ACC112 (cell line): ENCODE data around the gene C7orf57.
"Not testable (repeated sequence)": the region's sequence is repeated elsewhere in the genome, so short reads cannot be mapped to it uniquely, and the experiment has no call there.

Experiments
- H2AFZ ChIP-seq: fragments of 200-600 bp; sonication (generic); one replicate; pipeline ENCODE4 v1.6.0; 2017; ENCODE audit warnings: antibody characterized with exemption, low read length; ENCODE audit not compliant: unreplicated experiment
- H3K27ac ChIP-seq: fragments of 200-600 bp; sonication (generic); 2 replicates; pipeline ENCODE4 v1.5.1; 2014; ENCODE audit warnings: low read depth, mild to moderate bottlenecking, antibody characterized with exemption, low read length, moderate library complexity
- H3K27me3 ChIP-seq: fragments of 200-600 bp; sonication (generic); 2 replicates; pipeline ENCODE4 v1.6.1; 2014; ENCODE audit warnings: mild to moderate bottlenecking, antibody characterized with exemption, low read length, moderate library complexity, mixed read lengths; ENCODE audit not compliant: insufficient read depth
- H3K36me3 ChIP-seq: fragments of 200-600 bp; sonication (generic); 2 replicates; pipeline ENCODE4 v1.6.1; 2016; ENCODE audit warnings: mild to moderate bottlenecking, antibody characterized with exemption, low read length, moderate library complexity, mixed read lengths; ENCODE audit not compliant: insufficient read depth
- H3K4me1 ChIP-seq: fragments of 200-600 bp; sonication (generic); one replicate; pipeline ENCODE4 v1.6.1; 2016; ENCODE audit warnings: low read length, mixed read lengths; ENCODE audit not compliant: insufficient read depth, unreplicated experiment, control insufficient read depth
- H3K4me3 ChIP-seq: fragments of 200-600 bp; sonication (generic); 2 replicates; pipeline ENCODE4 v1.5.1; 2014; ENCODE audit warnings: mild to moderate bottlenecking, low read depth, low read length
- H3K79me2 ChIP-seq: fragments of 200-600 bp; sonication (generic); one replicate; pipeline ENCODE4 v1.6.0; 2016; ENCODE audit warnings: low read length; ENCODE audit not compliant: control insufficient read depth, unreplicated experiment, insufficient read depth

C7orf57 gene

DNA sequence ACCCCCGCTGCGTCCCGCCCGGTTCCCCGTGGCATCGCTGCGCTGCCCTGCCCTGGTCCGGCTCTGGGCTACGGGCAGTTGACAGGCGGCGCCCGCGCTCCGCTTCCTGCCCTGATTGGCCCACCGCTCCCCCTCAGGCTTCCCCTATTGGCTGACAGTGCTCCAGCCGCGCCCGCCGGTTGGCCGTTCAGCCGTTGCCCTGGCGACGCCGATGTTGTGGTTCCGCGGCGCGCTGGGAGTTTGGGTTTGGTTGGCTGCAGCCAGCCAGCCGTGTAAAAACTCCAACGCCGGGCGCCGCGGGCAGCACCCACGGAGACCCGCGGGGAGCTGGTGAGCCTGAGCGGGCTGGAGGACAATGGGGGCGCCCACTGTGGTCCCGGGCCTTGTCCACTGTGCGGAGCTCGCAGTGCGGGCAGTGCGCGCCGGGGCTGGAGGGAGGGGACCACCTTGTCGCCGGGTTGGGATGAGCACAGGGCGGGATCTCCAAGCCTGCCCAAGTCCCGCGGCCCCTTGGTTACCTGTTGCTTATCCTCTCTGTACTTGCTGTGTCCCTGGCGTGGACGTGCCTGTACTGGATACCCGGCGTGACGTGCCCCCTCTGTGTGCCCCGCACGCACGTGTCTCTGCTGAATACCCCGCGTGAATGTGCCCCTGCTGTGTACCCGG is at the start of gene C7orf57:
TSS of gene C7orf57 (plus strand) at position 243 of the 666 bp plus-strand sequence. CDS start 766 bp downstream, outside the sequence.
- Histone ChIP-seq H3K36me3 (no peaks in the 10 kb centered on the region), H3K4me1 (no peaks in the 10 kb centered on the region), H3K79me2 (no peaks in the 10 kb centered on the region), H3K27ac (no peak within 1 kb of the TSS), H3K27me3 (peaks cover 13% of the 10 kb centered on the region), H2AFZ (peak within 1 kb of the TSS; percentile 71), H3K4me3 (peak within 1 kb of the TSS; percentile 79)

DNA sequence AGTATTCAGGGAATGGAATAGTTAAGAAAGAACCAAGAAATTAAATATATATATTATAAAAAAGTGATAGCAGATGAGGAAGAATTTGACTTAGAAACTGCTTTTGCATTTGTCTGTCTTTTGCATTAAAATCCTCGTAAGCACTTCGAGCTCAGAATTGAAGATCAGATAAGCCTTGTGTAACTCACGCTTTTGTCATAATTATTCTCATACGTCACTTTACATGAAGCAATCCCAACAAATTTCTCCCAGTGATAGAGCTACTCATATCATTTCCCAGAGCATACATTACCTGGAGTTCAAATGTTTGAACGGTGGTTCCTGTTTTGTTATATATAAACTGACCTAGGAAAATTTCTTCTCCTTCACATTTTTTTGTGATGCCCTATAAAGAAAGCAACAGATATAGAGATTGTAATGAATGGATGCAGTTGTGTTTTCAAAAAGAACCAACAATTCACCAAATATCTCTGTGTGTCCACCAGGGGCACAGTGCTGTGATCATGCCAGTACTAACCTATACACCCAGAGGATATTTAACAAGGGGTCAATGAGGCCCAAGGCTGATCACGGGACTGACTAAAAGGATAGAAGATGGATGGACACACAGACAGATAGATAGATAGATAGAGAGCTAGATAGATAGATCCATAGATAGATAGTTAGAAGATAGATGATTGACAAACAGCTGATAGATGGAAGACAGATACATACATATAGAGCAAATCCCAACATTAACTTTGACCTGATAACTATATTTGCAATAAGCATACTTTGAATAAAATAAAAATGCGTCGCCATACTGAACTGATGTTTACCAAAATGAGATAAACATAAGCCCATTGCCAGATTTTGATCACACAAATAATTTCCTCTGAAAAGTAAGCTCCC is 46.6 kb upstream of the C7orf57 start:
- Histone ChIP-seq H3K36me3 (no peaks in the 10 kb centered on the region), H3K4me3 (no peak overlapping the region), H3K4me1 (peaks cover 7% of the 10 kb centered on the region), H2AFZ (no peak overlapping the region), H3K79me2 (no peaks in the 10 kb centered on the region), H3K27ac (no peak overlapping the region), H3K27me3 (no peaks in the 10 kb centered on the region)

DNA sequence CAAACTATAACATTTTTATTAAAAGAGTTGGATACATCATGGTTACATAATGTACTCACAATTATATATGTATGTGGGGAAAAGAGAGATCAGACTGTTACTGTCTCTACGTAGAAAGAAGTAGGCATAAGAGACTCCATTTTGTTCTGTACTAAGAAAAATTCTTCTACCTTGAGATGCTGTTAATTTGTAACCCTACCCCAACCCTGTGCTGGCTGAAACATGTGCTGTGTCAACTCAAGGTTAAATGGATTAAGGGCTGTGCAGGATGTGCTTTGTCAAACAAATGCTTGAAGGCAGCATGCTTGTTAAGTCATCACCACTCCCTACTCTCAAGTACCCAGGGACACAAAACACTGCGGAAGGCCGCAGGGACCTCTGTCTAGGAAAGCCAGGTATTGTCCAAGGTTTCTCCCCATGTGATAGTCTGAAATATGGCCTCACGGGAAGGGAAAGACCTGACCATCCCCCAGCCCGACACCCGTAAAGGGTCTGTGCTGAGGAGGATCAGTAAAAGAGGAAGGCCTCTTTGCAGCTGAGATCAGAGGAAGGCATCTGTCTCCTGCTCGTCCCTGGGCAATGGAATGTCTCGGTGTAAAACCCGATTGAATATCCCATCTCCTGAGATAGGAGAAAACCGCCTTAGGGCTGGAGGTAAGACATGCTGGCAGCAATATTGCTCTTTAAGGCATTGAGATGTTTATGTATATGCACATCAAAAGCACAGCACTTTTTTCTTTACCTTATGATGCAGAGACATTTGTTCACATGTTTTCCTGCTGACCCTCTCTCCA is 45.5 kb upstream of the C7orf57 start:
- H3K79me2 ChIP-seq, H3K4me3 ChIP-seq, H2AFZ ChIP-seq, H3K4me1 ChIP-seq, H3K27ac ChIP-seq, H3K36me3 ChIP-seq, H3K27me3 ChIP-seq: not testable (repeated sequence)

DNA sequence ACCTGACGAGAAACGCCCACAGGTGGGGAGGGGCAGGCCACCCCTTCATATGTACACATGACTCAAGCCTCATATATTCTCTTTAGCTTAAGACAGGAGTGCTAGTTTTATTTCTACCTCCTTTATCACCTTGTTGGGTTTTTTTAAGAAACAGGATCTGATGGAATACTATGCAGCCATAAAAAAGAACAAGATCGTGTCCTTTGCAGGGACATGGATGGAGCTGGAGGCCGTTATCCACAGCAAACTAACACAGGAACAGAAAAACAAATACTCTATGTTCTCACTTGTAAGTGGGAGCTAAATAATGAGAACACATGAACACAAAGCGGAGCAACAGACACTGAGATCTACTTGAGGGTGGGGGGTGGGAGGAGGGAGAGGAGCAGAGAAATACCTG is 44.8 kb upstream of the C7orf57 start:
- H3K79me2 ChIP-seq = no peaks in the 10 kb centered on the region
- H3K4me1 ChIP-seq = peaks cover 7% of the 10 kb centered on the region
- no peak overlapping the region for H3K27ac ChIP-seq
- H3K4me3 ChIP-seq = no peak overlapping the region
- H2AFZ ChIP-seq = no peak overlapping the region
- H3K36me3 ChIP-seq = no peaks in the 10 kb centered on the region
- no peaks in the 10 kb centered on the region for H3K27me3 ChIP-seq

DNA sequence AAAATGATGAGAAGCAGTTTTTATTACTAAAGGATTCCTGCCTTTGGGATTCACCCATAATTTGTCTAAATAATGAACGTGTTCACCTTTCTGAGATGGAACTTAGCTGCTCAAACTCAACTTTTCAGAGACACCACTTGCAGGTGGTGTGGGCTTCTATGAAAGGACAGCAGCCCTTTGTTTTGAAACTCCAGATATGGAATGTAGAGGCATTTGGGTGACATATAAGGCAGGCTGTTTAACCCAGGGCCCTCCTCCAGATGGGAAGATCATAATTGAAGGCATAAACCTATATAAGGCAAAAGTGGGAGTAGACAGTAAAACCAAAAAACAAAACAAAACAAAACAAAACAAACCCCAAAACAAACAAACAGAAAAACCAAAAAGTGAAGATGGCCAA is 44.1 kb upstream of the C7orf57 start:
- Histone ChIP-seq H3K4me3 (peak overlapping the region; percentile 72; the same call in 1 of the 2 replicates), H3K79me2 (no peaks in the 10 kb centered on the region), H2AFZ (peak overlapping the region; percentile 98), H3K27ac (no peak overlapping the region), H3K27me3 (no peaks in the 10 kb centered on the region), H3K36me3 (no peaks in the 10 kb centered on the region), H3K4me1 (peaks cover 7% of the 10 kb centered on the region)

DNA sequence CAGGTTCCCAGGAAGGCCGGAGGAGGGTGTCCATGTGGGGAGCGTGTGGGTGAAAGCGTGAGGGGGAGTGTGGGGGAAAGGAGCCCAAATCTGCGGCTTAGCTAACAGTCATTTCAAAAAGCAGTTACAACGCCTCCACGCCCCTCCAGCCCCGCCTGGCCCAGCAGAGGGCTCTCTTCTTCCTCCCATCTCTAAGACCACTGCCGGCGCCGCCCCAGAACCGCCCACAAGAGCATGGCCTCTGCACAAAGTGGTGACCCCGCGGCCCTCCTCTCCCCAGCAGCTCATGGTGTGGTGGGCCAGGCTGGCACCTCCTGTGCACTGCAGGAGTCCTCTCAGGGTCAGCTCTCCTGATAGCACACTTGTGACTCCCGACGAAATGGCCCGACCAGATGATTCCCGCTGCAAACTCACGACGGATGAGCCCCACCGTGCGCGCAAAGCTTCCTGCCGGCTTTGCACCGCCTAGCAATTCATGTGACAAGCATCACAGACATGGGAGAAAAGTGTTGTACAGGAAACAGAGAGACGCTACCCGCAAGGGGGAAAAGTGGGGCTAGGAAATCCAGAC is 43.5 kb upstream of the C7orf57 start:
- no peaks in the 10 kb centered on the region for H3K36me3 ChIP-seq
- no peaks in the 10 kb centered on the region for H3K79me2 ChIP-seq
- peak overlapping the region; percentile 6; the same call in 1 of the 2 replicates for H3K27ac ChIP-seq
- H3K4me3 ChIP-seq = peak overlapping the region; percentile 72
- H3K4me1 ChIP-seq = peaks cover 7% of the 10 kb centered on the region
- H2AFZ ChIP-seq = peak overlapping the region; percentile 98
- H3K27me3 ChIP-seq = no peaks in the 10 kb centered on the region

DNA sequence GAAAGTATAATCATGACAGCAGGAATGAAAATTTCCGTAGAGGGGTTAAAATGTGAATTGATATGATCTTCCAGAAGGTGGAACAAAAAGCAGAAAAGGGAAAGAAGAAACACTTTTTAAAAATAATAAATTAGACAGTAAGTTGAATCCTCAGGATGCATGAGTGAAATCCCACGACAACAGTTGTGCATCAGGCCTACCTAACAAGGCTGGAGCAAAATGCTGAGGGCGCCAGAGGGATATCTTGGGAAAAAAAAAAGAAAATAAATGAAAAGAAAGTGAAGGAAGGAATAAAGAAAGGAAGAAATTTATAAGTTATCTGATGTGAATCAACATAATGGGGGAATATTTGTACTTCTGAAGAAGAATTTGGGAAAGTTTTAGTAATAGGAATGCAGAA is 42.9 kb upstream of the C7orf57 start:
- peak overlapping the region; percentile 6; the same call in 1 of the 2 replicates for H3K27ac ChIP-seq
- H3K36me3 ChIP-seq = no peaks in the 10 kb centered on the region
- H3K27me3 ChIP-seq = no peaks in the 10 kb centered on the region
- peak overlapping the region; percentile 98 for H2AFZ ChIP-seq
- H3K4me3 ChIP-seq = no peak overlapping the region
- H3K79me2 ChIP-seq = no peaks in the 10 kb centered on the region
- H3K4me1 ChIP-seq = peaks cover 7% of the 10 kb centered on the region

DNA sequence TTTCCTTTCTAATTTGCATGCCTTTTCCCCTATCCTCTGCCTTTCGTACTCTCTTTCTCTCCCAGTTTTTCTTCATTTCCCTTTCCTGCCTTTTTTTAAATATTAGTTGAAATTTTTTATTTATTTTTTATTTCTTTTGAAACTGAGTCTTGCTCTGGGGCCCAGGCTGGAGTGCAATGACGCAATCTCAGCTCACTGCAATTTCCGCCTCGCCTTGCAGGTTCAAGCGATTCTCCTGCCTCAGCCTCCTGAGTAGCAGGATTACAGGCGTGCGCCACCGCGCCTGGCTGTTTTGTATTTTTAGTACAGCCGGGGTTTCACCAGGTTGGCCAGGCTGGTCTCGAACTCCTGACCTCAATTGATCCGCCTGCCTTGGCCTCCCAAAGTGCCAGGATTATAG is 35.9 kb upstream of the C7orf57 start:
- H3K4me1 ChIP-seq = peaks cover 9% of the 10 kb centered on the region
- no peaks in the 10 kb centered on the region for H3K36me3 ChIP-seq
- H3K4me3 ChIP-seq = no peak overlapping the region
- H3K79me2 ChIP-seq = no peaks in the 10 kb centered on the region
- no peak overlapping the region for H2AFZ ChIP-seq
- no peaks in the 10 kb centered on the region for H3K27me3 ChIP-seq
- no peak overlapping the region for H3K27ac ChIP-seq

DNA sequence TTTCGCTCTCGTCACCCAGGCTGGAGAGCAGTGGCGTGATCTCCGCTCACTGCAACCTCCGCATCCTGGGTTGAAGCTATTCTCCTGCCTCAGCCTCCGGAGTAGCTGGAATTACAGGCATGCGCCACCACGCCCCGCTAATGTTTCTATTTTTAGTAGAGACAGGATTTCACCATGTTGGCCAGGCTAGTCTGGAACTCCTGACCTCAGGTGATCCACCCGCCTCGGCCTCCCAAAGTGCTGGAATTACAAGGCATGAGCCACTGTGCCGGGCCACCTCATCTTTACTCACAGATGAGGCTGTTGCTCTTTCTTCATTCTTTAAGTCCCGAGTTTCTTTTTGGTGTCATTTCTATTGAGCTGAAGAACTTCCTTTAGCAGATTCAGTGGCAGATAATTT is 35.2 kb upstream of the C7orf57 start:
- not testable (repeated sequence) for H2AFZ ChIP-seq, H3K27me3 ChIP-seq, H3K79me2 ChIP-seq, H3K36me3 ChIP-seq, H3K4me1 ChIP-seq, H3K4me3 ChIP-seq
- peak overlapping the region; percentile 68 for H3K27ac ChIP-seq

DNA sequence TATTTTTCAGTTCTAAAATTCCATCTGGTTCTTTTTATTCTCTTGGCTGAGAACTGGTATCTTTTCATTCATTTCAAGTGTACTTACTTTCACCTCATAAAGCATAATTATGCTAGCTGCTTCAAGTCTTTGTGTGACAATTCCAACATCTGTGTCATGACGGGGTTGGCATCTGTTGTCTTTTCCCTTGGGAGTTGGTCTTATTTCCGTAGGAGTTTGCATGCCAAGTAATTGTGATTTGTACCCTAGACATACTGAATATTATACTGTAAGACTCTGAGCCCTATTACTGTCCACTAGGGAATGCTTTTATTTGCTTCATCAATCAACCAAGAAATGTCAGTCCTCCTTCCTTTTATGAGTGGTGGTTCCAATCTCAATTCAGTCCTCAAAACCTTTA is 31.3 kb upstream of the C7orf57 start:
- Histone ChIP-seq H3K27ac (no peak overlapping the region), H3K27me3 (no peaks in the 10 kb centered on the region), H3K79me2 (no peaks in the 10 kb centered on the region), H3K36me3 (no peaks in the 10 kb centered on the region), H3K4me1 (peaks cover 9% of the 10 kb centered on the region), H3K4me3 (no peak overlapping the region), H2AFZ (no peak overlapping the region)
